Subcutaneous abdominal adipose tissue (tissue), 5 donors: ENCODE data around the gene SCRN2.

Source experiments
- H3K27ac ChIP-seq: one replicate; pipeline ENCODE4 v1.7.0; 2013; ENCODE audit warnings: low read depth, mild to moderate bottlenecking, inconsistent platforms, low read length, moderate library complexity
- H3K27me3 ChIP-seq, 5 donors: one replicate each; pipeline ENCODE4 v1.7.0; 2013; ENCODE audit warnings: low read length in 5 of 5, inconsistent platforms in 1 of 5; ENCODE audit not compliant: control insufficient read depth in 5 of 5, insufficient read depth in 4 of 5
- H3K36me3 ChIP-seq, 5 donors: one replicate each; pipeline ENCODE4 v1.7.0; 2013; ENCODE audit warnings: low read length in 5 of 5; ENCODE audit not compliant: control insufficient read depth in 5 of 5, insufficient read depth in 5 of 5
- H3K4me1 ChIP-seq, 5 donors: one replicate each; pipeline ENCODE4 v1.7.0; 2013; ENCODE audit warnings: low read length in 5 of 5, mild to moderate bottlenecking in 3 of 5, moderate library complexity in 1 of 5; ENCODE audit not compliant: control insufficient read depth in 5 of 5, insufficient read depth in 5 of 5
- H3K4me3 ChIP-seq, 5 donors: one replicate each; pipeline ENCODE4 v1.7.0; 2013; ENCODE audit warnings: low read length in 5 of 5, low read depth in 1 of 5
- H3K9ac ChIP-seq, 5 donors: one replicate each; pipeline ENCODE4 v1.7.0; 2013; ENCODE audit warnings: low read length in 5 of 5, mild to moderate bottlenecking in 4 of 5, moderate library complexity in 3 of 5
- H3K9me3 ChIP-seq, 5 donors: one replicate each; pipeline ENCODE4 v1.7.0; 2013; ENCODE audit warnings: low read length in 5 of 5; ENCODE audit not compliant: control insufficient read depth in 5 of 5
- donor health status: healthy.
- donor health status: healthy.
- donor health status: healthy.
- donor health status: healthy.
- donor health status: healthy.

Gene SCRN2

GRCh38 chr17:47840742-47841487 is at the start of gene SCRN2:
TSS of gene SCRN2 (minus strand) at chr17:47841273. CDS start at chr17:47840843, 430 bp downstream.
- Histone ChIP-seq H3K9me3 (no peaks in the 10 kb centered on the region), H3K4me3 (peak within 1 kb of the TSS; percentile 69 to 94 (median 92)), H3K27me3 (peaks cover 1 to 4% (median 2%) of the 10 kb centered on the region in 5 donors), H3K9ac (peak within 1 kb of the TSS; percentile 58 to 93 (median 86)), H3K36me3 (peaks cover 0 to 30% (median 19%) of the 10 kb centered on the region in 5 donors), H3K4me1 (peaks cover 12 to 61% (median 51%) of the 10 kb centered on the region in 5 donors), H3K27ac (peak within 1 kb of the TSS; percentile 84)

- Histone ChIP-seq H3K9ac (no peak overlapping the region), H3K27ac (no peak overlapping the region), H3K4me1 (peaks cover 0 to 17% (median 7%) of the 10 kb centered on the region in 5 donors), H3K36me3 (no peaks in the 10 kb centered on the region), H3K4me3 (no peak overlapping the region), H3K27me3 (no peaks in the 10 kb centered on the region), H3K9me3 (no peaks in the 10 kb centered on the region)
Measured at GRCh38 chr17:47889734-47890529, 48.9 kb upstream of the SCRN2 start.

GRCh38 chr17:47888293-47888692 is 47.2 kb upstream of the SCRN2 start:
- Histone ChIP-seq H3K4me3 (no peak overlapping the region), H3K9ac (no peak overlapping the region), H3K27ac (no peak overlapping the region), H3K36me3 (no peaks in the 10 kb centered on the region), H3K27me3 (no peaks in the 10 kb centered on the region), H3K4me1 (peaks cover 0 to 18% (median 10%) of the 10 kb centered on the region in 5 donors), H3K9me3 (no peaks in the 10 kb centered on the region)

- H3K36me3 ChIP-seq = no peaks in the 10 kb centered on the region
- H3K9ac ChIP-seq = no peak overlapping the region
- H3K4me3 ChIP-seq = no peak overlapping the region
- no peaks in the 10 kb centered on the region for H3K9me3 ChIP-seq
- H3K27ac ChIP-seq = no peak overlapping the region
- peaks cover 7 to 34% (median 21%) of the 10 kb centered on the region in 5 donors for H3K4me1 ChIP-seq
- no peaks in the 10 kb centered on the region for H3K27me3 ChIP-seq
Measured at GRCh38 chr17:47884905-47885730, 44.0 kb upstream of the SCRN2 start.

- peaks cover 7 to 33% (median 21%) of the 10 kb centered on the region in 5 donors for H3K4me1 ChIP-seq
- H3K27me3 ChIP-seq = no peaks in the 10 kb centered on the region
- no peaks in the 10 kb centered on the region for H3K36me3 ChIP-seq
- no peak overlapping the region for H3K9ac ChIP-seq
- H3K27ac ChIP-seq = no peak overlapping the region
- no peak overlapping the region for H3K4me3 ChIP-seq
- H3K9me3 ChIP-seq = no peaks in the 10 kb centered on the region
Measured at GRCh38 chr17:47884427-47884740, 43.3 kb upstream of the SCRN2 start.

- Histone ChIP-seq H3K4me1 (peaks cover 7 to 33% (median 21%) of the 10 kb centered on the region in 5 donors), H3K27ac (no peak overlapping the region), H3K4me3 (no peak overlapping the region), H3K9ac (peak overlapping the region in 1 of 5 donors; percentile 6), H3K27me3 (no peaks in the 10 kb centered on the region), H3K9me3 (no peaks in the 10 kb centered on the region), H3K36me3 (no peaks in the 10 kb centered on the region)
Measured at GRCh38 chr17:47883589-47884426, 42.7 kb upstream of the SCRN2 start.

- Histone ChIP-seq H3K4me1 (peaks cover 7 to 33% (median 21%) of the 10 kb centered on the region in 5 donors), H3K27ac (no peak overlapping the region), H3K9ac (peak overlapping the region in 1 of 5 donors; percentile 32), H3K36me3 (no peaks in the 10 kb centered on the region), H3K9me3 (no peaks in the 10 kb centered on the region), H3K27me3 (peaks cover 0 to 6% (median 0%) of the 10 kb centered on the region in 5 donors), H3K4me3 (peak overlapping the region; percentile 19 to 59 (median 53))
Measured at GRCh38 chr17:47882695-47883588, 41.9 kb upstream of the SCRN2 start.

- Histone ChIP-seq H3K9me3 (no peaks in the 10 kb centered on the region), H3K36me3 (no peaks in the 10 kb centered on the region), H3K27ac (no peak overlapping the region), H3K4me1 (peaks cover 7 to 33% (median 21%) of the 10 kb centered on the region in 5 donors), H3K9ac (peak overlapping the region in 1 of 5 donors; percentile 32), H3K4me3 (peak overlapping the region; percentile 19 to 59 (median 53)), H3K27me3 (peaks cover 0 to 13% (median 3%) of the 10 kb centered on the region in 5 donors)
Measured at GRCh38 chr17:47882247-47882646, 41.2 kb upstream of the SCRN2 start.
